ENCODE results near the gene COPB1. TPM values are rescaled to one million over a fixed set of nuclear protein-coding genes. Genes with fewer than 3 reads are reported as not detected.

COPB1 gene
- total and polyA plus RNA-seq, 2 of the 13 experiments (the other 11 are each of a cell fraction or from before 2014, with no cell fraction given): 114 to 195 TPM

GRCh38 chr11:14448240-14448639 lies 51.4 kb downstream of the COPB1 start:
- Histone ChIP-seq H3K27ac (ENCODE audit: extremely low read length, insufficient read depth, low read length) (no peak overlapping the region), H3K4me3 (replicated peaks in 1 of 3; ENCODE audit: insufficient read depth in 1 of 3, low read depth in 2 of 3, low read length in 3 of 3) (no peak overlapping the region), H3K4me1 (ENCODE audit: insufficient read depth, low read length) (no peaks in the 10 kb centered on the region; the same call in 1 of the 2 replicates), H3K4me2 (ENCODE audit: low read depth, low read length) (no peak overlapping the region), H4K20me1 (ENCODE audit: insufficient read depth, low read length) (no peaks in the 10 kb centered on the region), H3K79me2 (ENCODE audit: insufficient read depth, low read length) (no peaks in the 10 kb centered on the region), H3K9me3 (ENCODE audit: low read length) (no peaks in the 10 kb centered on the region), H3K36me3 (replicated peaks in 1 of 2; ENCODE audit: control insufficient read depth in 1 of 2, insufficient read depth in 2 of 2, low read length in 2 of 2) (no peaks in the 10 kb centered on the region), H3K9ac (ENCODE audit: insufficient read depth, low read depth, low read length) (no peak overlapping the region), H2AFZ (ENCODE audit: low read length) (no peak overlapping the region), H3K27me3 (ENCODE audit: control insufficient read depth in 1 of 2, insufficient read depth in 2 of 2, low read length in 2 of 2) (no peaks in the 10 kb centered on the region; a peak in 1 of 5 replicates)
- 0% methylated on average over 1 of the region's 1 CpG for WGBS (ENCODE audit: low lambda C conversion rate)
- in situ Hi-C loops (cut with HindIII; ENCODE audit: extremely low pct_ligation_motif_present, low pct_unique_long_range_greater_than_20kb) (loop anchor here (10.0 kb wide), 1 partner anchor 143 kb away; no protein-coding TSS in a partner anchor), intact Hi-C loops (cut with micrococcal nuclease; ENCODE audit: unreplicated experiment) (no loop called here)
- ATAC-seq (no peak), FAIRE-seq (no peak), DNase-seq (ENCODE audit: low spot score) (no peak)
- TF ChIP-seq IKZF5 (CRISPR knock-in tag; IDR thresholded peaks at IDR 0.05) (no peak), ZNF746 (CRISPR knock-in tag; IDR thresholded peaks at IDR 0.05) (no peak), SRF (IDR thresholded peaks at IDR 0.05; ENCODE audit: low read depth, low read length) (no peak), ZBTB3 (CRISPR knock-in tag; IDR thresholded peaks at IDR 0.05; ENCODE audit: borderline replicate concordance, low read depth) (no peak), HINFP (CRISPR knock-in tag; IDR thresholded peaks at IDR 0.05; ENCODE audit: low read depth) (no peak), SP5 (CRISPR knock-in tag; IDR thresholded peaks at IDR 0.05; ENCODE audit: borderline replicate concordance, low read depth) (no peak)
- POLR2A ChIA-PET: no interaction called here
- no TSS peak for BruUV-seq (replicated peaks)
- CTCF ChIA-PET (ENCODE audit: low intra/inter-chr PET ratio, low total read pairs): no interaction called here
